GM12878 (cell line): Measurements from ENCODE around the gene C12orf56. TPM values are rescaled to one million over a fixed set of nuclear protein-coding genes. Genes with fewer than 3 reads are reported as not detected.

Experiments
- ATAC-seq: fragments of 200-7000 bp; cut with Tn5 transposase; 3 replicates; pipeline ENCODE4 v1.9.1; 2020; ENCODE audit warnings: mild to moderate bottlenecking, moderate library complexity
- BruUV-seq: library from RNA; stranded (reverse); fragments of 400-500 nt; replicated peaks from 2 replicates; lab custom pipeline; 2021; lab: Mats Ljungman, UMichigan
- CTCF ChIA-PET: fragments of 300-600 bp; sonication (Branson Sonifier 250); formaldehyde crosslinking; extraction: SDS; loops from one replicate; lab custom pipeline; 2021; ENCODE audit warnings: inconsistent platforms; lab: Yijun Ruan, JAX
- POLR2A ChIA-PET: fragments of 350-600 bp; formaldehyde crosslinking; extraction: SDS; loops from one replicate; lab custom pipeline; 2021; ENCODE audit warnings: inconsistent platforms; lab: Charles Lee
- RAD21 ChIA-PET: fragments of 300-600 bp; sonication (Branson Sonifier 250); formaldehyde crosslinking; loops from one replicate; lab custom pipeline; 2023; ENCODE audit warnings: antibody characterized with exemption; ENCODE audit not compliant: unreplicated experiment; lab: Charles Lee
- SMC1A ChIA-PET: fragments of 300-600 bp; sonication (Branson Sonifier 250); formaldehyde crosslinking; loops from one replicate; lab custom pipeline; 2023; ENCODE audit not compliant: unreplicated experiment, uncharacterized antibody; lab: Charles Lee
- DNase-seq: peaks from one replicate; pipeline ENCODE4 v3.0.0-alpha.2; 2011; ENCODE audit warnings: low read depth, low spot score
- FAIRE-seq: peaks from 3 replicates; lab custom pipeline; 2011; peaks lifted over from hg19 to GRCh38; lab: Jason Lieb, UNC
- H2AFZ ChIP-seq: 2 replicates; pipeline ENCODE4 v1.6.0; 2011; ENCODE audit warnings: low read depth, low read length, control low read depth; ENCODE audit not compliant: control insufficient read depth
- H3K27ac ChIP-seq: 2 replicates; pipeline ENCODE4 v1.5.1; 2011; ENCODE audit warnings: control low read depth; ENCODE audit not compliant: control insufficient read depth, insufficient read depth
- H3K27me3 ChIP-seq, 2 experiments: replicated peaks in 1 of 2; 2 replicates each; pipeline versions ENCODE4 v1.6.0 to v1.6.1; 2011; ENCODE audit warnings: low read length in 1 of 2; ENCODE audit not compliant: control insufficient read depth in 2 of 2, insufficient read depth in 2 of 2
- H3K36me3 ChIP-seq, 2 experiments: 2 replicates each; pipeline ENCODE4 v1.5.1; 2011; ENCODE audit warnings: low read length in 1 of 2; ENCODE audit not compliant: control insufficient read depth in 2 of 2, insufficient read depth in 2 of 2
- H3K4me1 ChIP-seq: 2 replicates; pipeline ENCODE4 v1.6.1; 2011; ENCODE audit warnings: mild to moderate bottlenecking, low read length, moderate library complexity, mixed read lengths; ENCODE audit not compliant: control insufficient read depth, insufficient read depth
- H3K4me2 ChIP-seq: 2 replicates; pipeline ENCODE4 v1.6.0; 2011; ENCODE audit warnings: control low read depth; ENCODE audit not compliant: control insufficient read depth, insufficient read depth
- H3K4me3 ChIP-seq: fragments of 200-600 bp; sonication (generic); 2 replicates; pipeline ENCODE4 v1.5.1; 2016
- H3K79me2 ChIP-seq: 2 replicates; pipeline ENCODE4 v1.6.0; 2011; ENCODE audit warnings: low read length; ENCODE audit not compliant: control insufficient read depth, insufficient read depth
- H3K9ac ChIP-seq: 2 replicates; pipeline ENCODE4 v1.8.0; 2011; ENCODE audit warnings: low read length, control low read depth, mixed read lengths; ENCODE audit not compliant: control insufficient read depth, insufficient read depth
- H3K9me3 ChIP-seq: replicated peaks from 3 replicates; pipeline ENCODE4 v1.5.1; 2011; ENCODE audit warnings: mild to moderate bottlenecking, low read length; ENCODE audit not compliant: control insufficient read depth, insufficient read depth
- H4K20me1 ChIP-seq: 2 replicates; pipeline ENCODE4 v1.6.0; 2011; ENCODE audit not compliant: control insufficient read depth, insufficient read depth
- FOXM1 ChIP-seq: IDR thresholded peaks from 2 replicates; pipeline ENCODE4 v1.6.1; 2012; ENCODE audit warnings: low read depth, mild to moderate bottlenecking, inconsistent platforms, low read length, moderate library complexity
- IRF3 ChIP-seq: fragments of 450-650 bp; IDR thresholded peaks from 2 replicates; pipeline ENCODE4 v1.6.1; 2014; ENCODE audit warnings: mild to moderate bottlenecking
- NFIC ChIP-seq: IDR thresholded peaks from 2 replicates; pipeline ENCODE4 v1.6.1; 2012; ENCODE audit warnings: low read depth, mild to moderate bottlenecking, inconsistent platforms, low read length, moderate library complexity
- PBX3 ChIP-seq: IDR thresholded peaks from 2 replicates; pipeline ENCODE4 v1.6.1; 2011; ENCODE audit warnings: mild to moderate bottlenecking, low read depth, low read length, moderate library complexity; ENCODE audit not compliant: insufficient replicate concordance
- RUNX3 ChIP-seq: IDR thresholded peaks from 2 replicates; pipeline ENCODE4 v1.6.1; 2012; ENCODE audit warnings: low read length, inconsistent platforms
- SIN3A ChIP-seq: IDR thresholded peaks from 2 replicates; pipeline ENCODE4 v1.6.1; 2012; ENCODE audit warnings: low read depth, low read length, improper control_type of control experiment
- SRF ChIP-seq, 2 experiments: IDR thresholded peaks; 2 replicates each; pipeline ENCODE4 v1.6.1; 2011; ENCODE audit warnings: low read depth in 2 of 2, low read length in 2 of 2, mild to moderate bottlenecking in 1 of 2, moderate library complexity in 1 of 2
- TBL1XR1 ChIP-seq: IDR thresholded peaks from 2 replicates; pipeline ENCODE4 v1.6.1; 2012; ENCODE audit warnings: low read depth, low read length, improper control_type of control experiment
- USF1 ChIP-seq: IDR thresholded peaks from 2 replicates; pipeline ENCODE4 v1.6.1; 2011; ENCODE audit warnings: borderline replicate concordance, low read depth, mild to moderate bottlenecking, moderate library complexity, mixed read lengths, low read length; ENCODE audit not compliant: insufficient read depth; ENCODE audit errors: extremely low read length
- WGBS: methylation state at CpG from one replicate; pipeline ENCODE4 v1.1.6; 2016; ENCODE audit warnings: low lambda C conversion rate; ENCODE audit not compliant: insufficient replicate concordance, insufficient coverage; ENCODE audit errors: missing lambda C conversion rate; 5-methylcytosine and 5-hydroxymethylcytosine counted together
- in situ Hi-C: fragments of 300-500 bp; cut with MboI; formaldehyde crosslinking; loops from 9 replicates; pipeline ENCODE4 v1.14.3; 2018; ENCODE audit warnings: mixed read lengths
- intact Hi-C: fragments of 100-400 bp; cut with micrococcal nuclease; formaldehyde crosslinking; loops from one replicate; pipeline ENCODE4 v1.14.2; 2022; ENCODE audit not compliant: unreplicated experiment
- polyA plus RNA-seq, 11 experiments: library from polyadenylated mRNA; depleted of rRNA in 4 of 11; unstranded in 6 of 11; stranded (reverse) in 5 of 11; fragments of >200 nt; fragmentation: Nextera tagmentation in 4 of 11; fragmentation: Illumina TruSeq in 1 of 11; extraction: Ambion mirVana in 4 of 11; extraction: Trizol in 1 of 11; gene quantifications; 1 replicate in 1 of 11; 2 replicates in 10 of 11; pipeline versions ENCODE4 v1.2.1 to v1.2.3, GENCODE V29; 2011 to 2016; ENCODE audit warnings: inconsistent platforms in 2 of 11, missing spikeins in 2 of 11, low read depth in 1 of 11
- total RNA-seq, 4 experiments: library from RNA; depleted of rRNA in 3 of 4; stranded (reverse); fragments of >200 nt in 3 of 4; fragmentation: Illumina TruSeq in 1 of 4; extraction: Trizol in 1 of 4; gene quantifications; 2 replicates each; pipeline versions ENCODE4 v1.2.1 to v1.2.3, GENCODE V29; 2013 to 2021

Gene C12orf56
- total and polyA plus RNA-seq, 10 of the 15 experiments (the other 5 are each of a cell fraction or from before 2014, with no cell fraction given) = not detected

GRCh38 chr12:64387197-64387816 is 3.3 kb downstream of the C12orf56 start (continued):
- no peak for TF ChIP-seq IRF3

- SMC1A ChIA-PET = no interaction called here
- H3K9ac ChIP-seq = no peak overlapping the region
- POLR2A ChIA-PET = no interaction called here
- CTCF ChIA-PET = no interaction called here
- FAIRE-seq (no peak), DNase-seq (no peak), ATAC-seq (no peak)
- H2AFZ ChIP-seq = no peak overlapping the region
- no peaks in the 10 kb centered on the region for H3K36me3 ChIP-seq
- no peak overlapping the region for H3K4me3 ChIP-seq
- WGBS = 24% methylated on average over 2 of the region's 2 CpGs
- H4K20me1 ChIP-seq = no peaks in the 10 kb centered on the region
- no peak overlapping the region for H3K4me2 ChIP-seq
- TF ChIP-seq NFIC = no peak
- no peak for TF ChIP-seq RUNX3
- TF ChIP-seq PBX3 = no peak
- TF ChIP-seq TBL1XR1 = no peak
- TF ChIP-seq SRF (IDR thresholded peaks at IDR 0.05; ENCODE audit: low read depth in 2 of 2, low read length in 2 of 2) = no peak
- no peak for TF ChIP-seq USF1
- TF ChIP-seq SIN3A = no peak
- TF ChIP-seq FOXM1 = no peak
- TF ChIP-seq, all 136 proteins: peak for 0
- Histone ChIP-seq H3K27me3 (no peaks in the 10 kb centered on the region), H3K9me3 (no peaks in the 10 kb centered on the region; the same call in 2 of the 3 replicates), H3K4me1 (no peaks in the 10 kb centered on the region), H3K79me2 (no peaks in the 10 kb centered on the region), H3K27ac (no peak overlapping the region)
- in situ Hi-C loops = loop anchor here (25.0 kb wide), 1 partner anchor 548 kb away; the partner anchor contains the start of gene SRGAP1
- BruUV-seq = no TSS peak
- RAD21 ChIA-PET = no interaction called here
- intact Hi-C loops = no loop called here
Measured at GRCh38 chr12:64385468-64385867, 5.1 kb downstream of the C12orf56 start.
